Measurements from ENCODE around the gene TTC7B. TPM values are rescaled to one million over a fixed set of nuclear protein-coding genes. Genes with fewer than 3 reads are reported as not detected.

The TTC7B gene
- total and polyA plus RNA-seq, 9 of the 15 experiments (the other 6 are each of a cell fraction or from before 2014, with no cell fraction given), result 2.2 to 77.2 (median 36.7) TPM

GRCh38 chr14:90774316-90774715 is 41.9 kb downstream of the TTC7B start:
- POLR2A ChIA-PET, result interaction anchor here (0.6 kb wide), 1 partner anchor 29 kb away, joined by 3 read pairs; no protein-coding TSS in a partner anchor
- no peaks in the 10 kb centered on the region for H3K9me3 ChIP-seq (replicated peaks; ENCODE audit: control insufficient read depth, insufficient read depth, low read depth, low read length)
- no peaks in the 10 kb centered on the region for H3K27me3 ChIP-seq (ENCODE audit: control insufficient read depth in 2 of 2, insufficient read depth in 2 of 2, low read length in 2 of 2)
- H3K27ac ChIP-seq (ENCODE audit: extremely low read depth, low read depth, low read length), result no peak overlapping the region
- H3K9ac ChIP-seq (ENCODE audit: insufficient read depth in 1 of 2, low read depth in 2 of 2, low read length in 2 of 2), result no peak overlapping the region
- no TSS peak for BruUV-seq (replicated peaks)
- TF ChIP-seq NFATC3 (IDR thresholded peaks at IDR 0.05) (no peak), ZNF277 (CRISPR knock-in tag; IDR thresholded peaks at IDR 0.05; ENCODE audit: borderline replicate concordance) (no peak), ZBTB1 (CRISPR knock-in tag; IDR thresholded peaks at IDR 0.05; ENCODE audit: borderline replicate concordance, low read depth) (no peak), ZKSCAN3 (CRISPR knock-in tag; IDR thresholded peaks at IDR 0.05) (no peak), CHCHD3 (CRISPR knock-in tag; IDR thresholded peaks at IDR 0.05) (no peak), ZNF764 (CRISPR knock-in tag; IDR thresholded peaks at IDR 0.05; ENCODE audit: low read depth) (no peak), HOXB6 (CRISPR knock-in tag; IDR thresholded peaks at IDR 0.05; ENCODE audit: borderline replicate concordance) (no peak)
- TF ChIP-seq, protein P1, sequence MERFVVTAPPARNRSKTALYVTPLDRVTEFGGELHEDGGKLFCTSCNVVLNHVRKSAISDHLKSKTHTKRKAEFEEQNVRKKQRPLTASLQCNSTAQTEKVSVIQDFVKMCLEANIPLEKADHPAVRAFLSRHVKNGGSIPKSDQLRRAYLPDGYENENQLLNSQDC (CRISPR knock-in tag; IDR thresholded peaks at IDR 0.05), result no peak
- intact Hi-C loops (cut with micrococcal nuclease) (loop anchor here (10.0 kb wide), 1 partner anchor 120 kb away; no protein-coding TSS in a partner anchor), in situ Hi-C loops (cut with MboI) (no loop called here)
- no peak overlapping the region for H3K4me3 ChIP-seq
- no peak for ATAC-seq
- H3K4me1 ChIP-seq (replicated peaks in 1 of 2; ENCODE audit: control insufficient read depth in 2 of 2, insufficient read depth in 2 of 2, low read length in 2 of 2), result peaks cover 2 to 6% of the 10 kb centered on the region in 2 experiments; a peak in 3 of 5 replicates
- no peak for FAIRE-seq
- no peaks in the 10 kb centered on the region for H3K9me1 ChIP-seq (ENCODE audit: control insufficient read depth, insufficient read depth, low read length)
- no peak overlapping the region for H2AFZ ChIP-seq (ENCODE audit: low read depth, low read length)
- no peaks in the 10 kb centered on the region; the same call in 1 of the 2 replicates for H4K20me1 ChIP-seq (replicated peaks; ENCODE audit: control insufficient read depth, insufficient read depth, low read length)
- CTCF ChIA-PET (ENCODE audit: low intra/inter-chr PET ratio), result no interaction called here
- 96% methylated on average over 5 of the region's 5 CpGs for WGBS (ENCODE audit: insufficient coverage, low coverage, missing lambda C conversion rate)
- peaks cover 54% of the 10 kb centered on the region; the same call in 2 of the 3 replicates for H3K36me3 ChIP-seq (ENCODE audit: control insufficient read depth, insufficient read depth, low read length)
- no peak overlapping the region for H3K4me2 ChIP-seq (ENCODE audit: insufficient read depth, low read length)
- H3K79me2 ChIP-seq (ENCODE audit: control insufficient read depth, insufficient read depth, low read length), result no peaks in the 10 kb centered on the region
- DNase-seq (ENCODE audit: extremely low read depth in 1 of 4, low spot score in 3 of 4), result no peak

Data from K562 (cell line).